DND-41 (cell line): ENCODE measurements around the gene PODXL.

Source experiments
- ATAC-seq: fragments of 200-7000 bp; cut with Tn5 transposase; 3 replicates; pipeline ENCODE4 v1.9.1; 2021; ENCODE audit warnings: low read depth; ENCODE audit not compliant: insufficient read depth
- DNase-seq: peaks from one replicate; pipeline ENCODE4 v3.0.0-alpha.2; 2020
- H2AFZ ChIP-seq: 2 replicates; pipeline ENCODE4 v1.6.0; 2012; ENCODE audit warnings: low read depth, low read length
- H3K27ac ChIP-seq: 2 replicates; pipeline ENCODE4 v1.5.1; 2012; ENCODE audit warnings: low read length, inconsistent platforms
- H3K27me3 ChIP-seq: fragments of 200-600 bp; sonication (generic); 2 replicates; pipeline ENCODE4 v1.6.0; 2012; ENCODE audit warnings: low read length, mild to moderate bottlenecking, inconsistent platforms; ENCODE audit not compliant: insufficient read depth, poor library complexity
- H3K36me3 ChIP-seq: 2 replicates; pipeline ENCODE4 v1.5.1; 2012; ENCODE audit warnings: low read length, inconsistent platforms; ENCODE audit not compliant: insufficient read depth
- H3K4me1 ChIP-seq: 2 replicates; pipeline ENCODE4 v1.5.1; 2012; ENCODE audit warnings: mild to moderate bottlenecking, low read length; ENCODE audit not compliant: insufficient read depth
- H3K4me2 ChIP-seq: 2 replicates; pipeline ENCODE4 v1.6.0; 2012; ENCODE audit warnings: mild to moderate bottlenecking, moderate library complexity, low read length, inconsistent platforms; ENCODE audit not compliant: insufficient read depth
- H3K4me3 ChIP-seq, 2 experiments: fragments of 200-600 bp in 1 of 2; shearing (Covaris generic) in 1 of 2; 2 replicates each; pipeline ENCODE4 v1.5.1; 2012 to 2016; ENCODE audit warnings: inconsistent platforms in 2 of 2, low read length in 2 of 2, mild to moderate bottlenecking in 2 of 2, low read depth in 1 of 2, moderate library complexity in 1 of 2
- H3K79me2 ChIP-seq: 2 replicates; pipeline ENCODE4 v1.6.0; 2012; ENCODE audit warnings: low read length, inconsistent platforms; ENCODE audit not compliant: insufficient read depth
- H3K9ac ChIP-seq: 2 replicates; pipeline ENCODE4 v1.6.0; 2012; ENCODE audit warnings: low read depth, mild to moderate bottlenecking, inconsistent platforms, low read length, moderate library complexity
- H3K9me3 ChIP-seq: 2 replicates; pipeline ENCODE4 v1.5.1; 2012; ENCODE audit warnings: low read length, moderate library complexity, mild to moderate bottlenecking, inconsistent platforms; ENCODE audit not compliant: insufficient read depth, severe bottlenecking
- H4K20me1 ChIP-seq: 2 replicates; pipeline ENCODE4 v1.6.0; 2012; ENCODE audit warnings: low read length; ENCODE audit not compliant: insufficient read depth
- CTCF ChIP-seq: IDR thresholded peaks from 2 replicates; pipeline ENCODE4 v1.5.1; 2012; ENCODE audit warnings: borderline replicate concordance, low read length, moderate library complexity, mild to moderate bottlenecking; ENCODE audit not compliant: poor library complexity, severe bottlenecking; ENCODE audit errors: extremely low read depth
- EZH2 ChIP-seq: IDR thresholded peaks from 3 replicates; pipeline ENCODE4 v1.6.1; 2012; ENCODE audit warnings: borderline replicate concordance, low read depth, mild to moderate bottlenecking, moderate library complexity, low read length, inconsistent platforms; ENCODE audit not compliant: severe bottlenecking

Gene PODXL

GRCh38 chr7:131462059-131462458, 94.4 kb downstream of the PODXL start:
- H3K9me3 ChIP-seq: no peaks in the 10 kb centered on the region
- no peak overlapping the region for H3K27ac ChIP-seq
- peaks cover 49% of the 10 kb centered on the region for H3K36me3 ChIP-seq
- TF ChIP-seq EZH2 (no peak), CTCF (no peak)
- H3K4me2 ChIP-seq: no peak overlapping the region
- no peak overlapping the region for H3K9ac ChIP-seq
- no peak overlapping the region for H3K4me3 ChIP-seq
- H3K4me1 ChIP-seq: no peaks in the 10 kb centered on the region
- no peaks in the 10 kb centered on the region for H3K27me3 ChIP-seq
- DNase-seq (no peak), ATAC-seq (no peak)
- H3K79me2 ChIP-seq: no peaks in the 10 kb centered on the region
- H4K20me1 ChIP-seq: no peaks in the 10 kb centered on the region
- H2AFZ ChIP-seq: no peak overlapping the region

GRCh38 chr7:131459256-131459655, 97.2 kb downstream of the PODXL start:
- Histone ChIP-seq H3K27ac (no peak overlapping the region), H2AFZ (no peak overlapping the region), H3K79me2 (no peaks in the 10 kb centered on the region), H3K4me3 (no peak overlapping the region), H3K4me1 (no peaks in the 10 kb centered on the region), H3K9me3 (no peaks in the 10 kb centered on the region), H3K27me3 (no peaks in the 10 kb centered on the region), H4K20me1 (no peaks in the 10 kb centered on the region), H3K9ac (no peak overlapping the region), H3K36me3 (peaks cover 41% of the 10 kb centered on the region), H3K4me2 (no peak overlapping the region)
- no peak for ATAC-seq
- TF ChIP-seq CTCF: no peak
- TF ChIP-seq EZH2: no peak
- no peak for DNase-seq

GRCh38 chr7:131456338-131456737, 100.1 kb downstream of the PODXL start:
- H3K36me3 ChIP-seq: peaks cover 32% of the 10 kb centered on the region
- H3K79me2 ChIP-seq: no peaks in the 10 kb centered on the region
- no peaks in the 10 kb centered on the region for H4K20me1 ChIP-seq
- no peaks in the 10 kb centered on the region for H3K4me1 ChIP-seq
- H3K27ac ChIP-seq: no peak overlapping the region
- TF ChIP-seq CTCF (no peak), EZH2 (no peak)
- no peak overlapping the region for H3K4me3 ChIP-seq
- no peak overlapping the region for H3K4me2 ChIP-seq
- H3K9ac ChIP-seq: no peak overlapping the region
- DNase-seq: no peak
- H3K27me3 ChIP-seq: no peaks in the 10 kb centered on the region
- ATAC-seq: no peak
- no peaks in the 10 kb centered on the region for H3K9me3 ChIP-seq
- H2AFZ ChIP-seq: no peak overlapping the region

- no peak for ATAC-seq
- no peaks in the 10 kb centered on the region for H3K27me3 ChIP-seq
These were observed 100.9 kb downstream of the PODXL start for GRCh38 chr7:131455546-131455945.

More at GRCh38 chr7:131455546-131455945, 100.9 kb downstream of the PODXL start:
- Histone ChIP-seq H3K4me2 (no peak overlapping the region), H4K20me1 (no peaks in the 10 kb centered on the region), H2AFZ (no peak overlapping the region), H3K27ac (no peak overlapping the region), H3K9ac (no peak overlapping the region), H3K9me3 (no peaks in the 10 kb centered on the region), H3K79me2 (no peaks in the 10 kb centered on the region), H3K4me3 (no peak overlapping the region), H3K36me3 (peaks cover 30% of the 10 kb centered on the region), H3K4me1 (no peaks in the 10 kb centered on the region)
- no peak for DNase-seq
- no peak for TF ChIP-seq CTCF
- no peak for TF ChIP-seq EZH2
